Islet precursor cell (in vitro differentiated cells): ENCODE results near the gene UQCRQ.
"Not testable (repeated sequence)": the region's sequence is repeated elsewhere in the genome, so short reads cannot be mapped to it uniquely, and the experiment has no call there.

Source experiments
- DNase-seq: peaks from one replicate; pipeline ENCODE4 v3.0.0-alpha.2; 2018

Gene UQCRQ

GRCh38 chr5:132834057-132834456 is 32.4 kb upstream of the UQCRQ start:
- DNase-seq, result peak; percentile 10

GRCh38 chr5:132836852-132837251 is 29.6 kb upstream of the UQCRQ start:
- DNase-seq, result no peak

DNA sequence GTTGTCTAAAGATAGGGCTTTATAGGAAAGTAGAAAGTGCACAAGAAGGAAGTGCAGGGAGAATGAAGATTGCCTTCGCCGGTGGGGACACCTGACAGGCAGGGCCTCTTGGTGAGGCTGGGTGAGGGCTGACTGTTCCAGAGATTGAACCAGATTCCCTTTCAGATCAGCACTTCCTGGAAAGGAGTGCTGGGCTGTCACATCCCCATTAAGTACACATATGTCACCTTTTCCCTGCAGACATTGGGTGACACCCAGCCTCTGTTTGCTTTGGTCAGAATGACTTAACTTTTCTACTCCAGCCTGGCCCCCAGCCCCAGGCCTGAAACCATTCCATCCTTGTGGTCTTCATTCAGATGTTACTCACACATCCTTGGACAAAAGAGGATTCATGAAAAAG is 28.6 kb upstream of the UQCRQ start:
- no peak for DNase-seq

GRCh38 chr5:132838516-132839282 is 27.7 kb upstream of the UQCRQ start:
- no peak for DNase-seq

DNA sequence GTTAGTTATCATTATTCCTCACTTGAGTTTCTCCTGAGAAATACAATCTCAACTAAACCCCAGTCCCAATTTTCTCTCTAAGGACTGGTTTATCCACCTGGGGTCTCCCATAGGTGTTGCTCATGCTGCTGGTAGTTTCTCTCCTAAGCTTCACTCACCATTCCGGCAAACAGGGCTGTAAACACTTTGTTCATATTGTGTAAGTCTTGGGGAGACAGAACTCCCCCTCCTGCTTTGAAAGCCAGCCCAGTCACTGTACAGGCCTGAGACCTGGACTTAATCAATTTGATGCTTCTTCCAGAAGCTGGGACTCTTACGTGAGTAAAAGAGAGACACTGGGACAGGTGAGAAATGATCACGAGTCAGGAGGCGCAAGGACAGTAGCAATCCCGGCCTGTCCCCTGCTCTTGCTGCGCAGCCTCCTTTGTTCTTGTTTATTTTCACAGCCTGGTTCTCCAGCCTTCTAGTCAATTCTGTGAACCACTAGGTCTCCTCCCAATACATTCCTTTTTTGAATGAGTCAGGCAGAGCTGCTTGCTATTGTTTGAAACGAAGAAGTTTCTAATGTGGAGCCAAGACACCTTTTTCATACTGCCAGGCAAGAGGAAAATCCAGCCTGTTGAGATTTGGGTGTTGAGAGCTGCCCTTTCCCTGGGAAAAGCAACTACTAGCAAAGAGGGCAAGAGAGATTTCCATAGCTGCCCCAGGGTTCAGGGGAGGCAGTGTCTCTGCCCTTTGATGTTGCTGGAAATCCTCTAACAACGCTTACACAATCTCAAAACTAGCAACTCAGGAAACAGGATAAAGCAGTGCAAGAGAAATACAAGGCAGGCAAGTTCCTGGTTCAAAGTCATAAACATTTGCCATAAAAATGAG is 26.8 kb upstream of the UQCRQ start:
- DNase-seq, result no peak

GRCh38 chr5:132840313-132840712 is 26.1 kb upstream of the UQCRQ start:
- DNase-seq, result no peak

GRCh38 chr5:132840896-132841295 is 25.5 kb upstream of the UQCRQ start:
- DNase-seq, result no peak

DNA sequence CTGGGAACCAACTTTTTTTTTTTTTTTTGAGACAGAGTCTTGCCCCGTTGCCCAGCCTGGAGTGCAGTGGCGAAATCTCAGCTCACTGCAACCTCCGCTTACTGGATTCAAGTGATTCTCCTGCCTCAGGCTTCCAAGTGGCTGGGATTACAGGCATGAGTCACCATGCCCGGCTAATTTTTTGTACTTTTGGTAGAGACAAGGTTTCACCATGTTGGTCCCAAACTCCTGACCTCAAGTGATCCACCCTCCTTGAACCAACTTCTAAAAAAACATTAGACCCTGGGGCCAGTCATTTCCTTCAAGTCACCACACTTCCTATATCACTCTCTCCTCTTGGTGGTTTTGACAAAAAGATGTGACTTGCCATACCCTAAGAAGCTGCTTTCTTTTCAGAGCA is 25.1 kb upstream of the UQCRQ start:
- DNase-seq, result no peak

DNA sequence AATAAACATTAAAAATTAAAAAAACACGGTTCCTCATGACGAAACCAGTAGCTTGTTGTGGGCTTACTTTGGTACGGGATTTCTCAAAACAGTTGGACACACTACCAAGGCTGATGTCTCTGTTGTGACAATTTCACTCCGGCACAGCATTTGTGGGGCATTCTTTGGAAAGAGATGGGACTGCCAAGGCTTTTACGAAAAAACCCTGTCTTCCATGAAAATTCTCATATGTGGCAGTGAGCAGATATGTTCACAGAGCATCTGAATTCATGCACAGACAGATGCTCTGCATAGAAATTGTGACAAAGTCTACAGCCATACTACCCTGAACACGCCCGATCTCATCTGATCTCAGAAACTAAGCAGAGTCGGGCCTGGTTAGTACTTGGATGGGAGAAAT is 18.2 kb upstream of the UQCRQ start:
- peak; percentile 22 for DNase-seq

- DNase-seq, result no peak
Measured at GRCh38 chr5:132849347-132849746, 17.1 kb upstream of the UQCRQ start.

DNA sequence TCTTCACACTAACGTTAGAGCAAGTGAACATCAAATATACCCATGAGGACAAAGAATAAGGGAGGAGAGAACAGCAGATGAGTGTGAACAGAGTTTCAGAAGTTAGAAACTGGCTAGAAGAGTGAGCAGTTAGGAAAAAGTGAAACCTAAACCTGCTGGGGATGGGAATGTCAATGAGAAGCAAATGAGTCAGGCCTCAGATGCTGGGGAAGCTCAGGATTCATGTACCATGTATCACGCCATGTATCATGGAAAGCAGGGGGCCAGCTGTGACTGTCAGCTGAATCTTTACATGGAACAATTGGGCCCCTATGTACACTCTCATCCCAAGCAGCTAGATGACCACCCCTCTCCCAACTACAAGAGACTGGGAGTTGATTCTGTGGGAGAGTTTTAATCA is 16.4 kb upstream of the UQCRQ start:
- DNase-seq, result peak; percentile 23

DNA sequence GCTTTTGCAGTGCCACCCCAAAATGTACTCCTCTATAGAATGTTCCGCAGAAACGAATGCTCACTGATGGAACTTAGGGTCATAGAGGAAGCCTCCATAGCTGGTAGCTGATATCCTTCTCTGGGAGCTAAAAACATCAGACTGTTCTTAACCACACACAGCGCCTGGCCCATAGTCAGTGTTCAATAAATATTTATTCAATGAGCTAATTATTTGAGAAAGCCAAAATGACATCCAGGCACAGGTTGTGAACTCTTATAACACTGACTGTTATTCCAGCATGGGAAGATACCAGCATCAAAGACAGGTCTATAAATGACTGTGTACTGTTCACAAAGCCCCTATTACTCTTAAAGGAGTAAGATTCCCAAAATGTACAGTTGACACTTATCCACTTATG is 13.1 kb upstream of the UQCRQ start:
- DNase-seq, result no peak

- DNase-seq, result no peak
Measured at GRCh38 chr5:132853790-132854189, 12.7 kb upstream of the UQCRQ start.

DNA sequence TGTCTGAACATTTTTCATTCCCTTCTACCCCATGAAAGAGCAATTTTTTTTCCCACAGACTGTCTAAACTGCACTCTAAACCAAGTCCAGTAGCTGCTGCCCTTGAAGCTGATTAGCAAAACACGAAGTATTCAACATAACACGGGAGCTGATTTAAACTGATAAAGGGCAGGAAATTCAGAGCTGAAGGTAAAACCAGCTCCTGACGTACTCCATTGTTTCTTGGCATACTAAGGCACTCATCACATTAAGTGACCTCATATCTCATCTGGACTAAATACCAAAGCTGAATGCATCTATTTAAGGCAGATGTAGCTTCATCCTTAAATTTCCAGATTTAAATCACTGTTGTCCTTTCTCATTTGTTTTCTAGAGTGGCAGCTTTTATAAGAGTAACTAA is 12.1 kb upstream of the UQCRQ start:
- DNase-seq, result peak; percentile 32

- not testable (repeated sequence) for DNase-seq
Measured at GRCh38 chr5:132854992-132855391, 11.4 kb upstream of the UQCRQ start.

DNA sequence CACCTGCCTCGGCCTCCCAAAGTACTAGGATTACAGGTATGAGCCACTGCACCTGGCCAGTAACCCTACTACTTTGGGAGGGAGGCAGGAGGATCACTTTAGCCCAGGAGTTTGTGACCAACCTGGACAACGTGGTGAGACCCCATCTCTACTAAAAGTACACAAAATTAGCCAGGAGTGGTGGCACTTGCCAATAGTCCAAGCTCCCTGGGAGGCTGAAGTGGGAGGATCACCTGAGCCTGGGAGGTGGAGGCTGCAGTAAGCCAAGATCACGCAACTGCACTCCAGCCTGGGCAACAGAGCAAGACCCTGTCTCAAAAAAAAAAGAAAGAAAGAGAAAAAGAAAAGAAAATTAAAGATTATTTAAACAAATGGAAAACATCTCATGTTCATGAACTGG is 10.4 kb upstream of the UQCRQ start:
- peak; percentile 14 for DNase-seq

DNA sequence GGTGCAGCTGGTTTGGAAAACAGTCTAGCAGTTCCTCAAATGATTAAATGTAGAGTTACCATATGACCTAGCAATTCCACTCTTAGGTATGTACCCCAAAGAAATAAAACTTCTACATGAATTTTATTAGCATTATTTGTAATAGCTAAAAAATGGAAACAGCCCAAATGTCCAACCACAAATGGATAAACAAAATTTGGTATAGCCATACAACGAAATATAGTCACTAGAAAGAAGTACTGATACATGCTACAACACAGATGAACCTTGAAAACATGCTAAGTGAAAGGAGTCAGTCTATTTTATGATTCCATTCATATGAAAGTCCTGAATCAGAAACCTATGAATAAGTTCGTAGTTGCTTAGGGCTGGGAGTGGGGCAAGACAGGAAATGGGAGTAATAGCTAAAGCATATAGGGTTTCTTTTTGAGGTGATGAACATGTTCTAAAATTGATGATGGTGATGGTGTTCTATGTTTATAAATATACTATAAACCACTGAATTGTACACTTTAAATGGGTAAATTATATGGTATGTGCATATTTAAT is 6.5 kb upstream of the UQCRQ start:
- no peak for DNase-seq

- no peak for DNase-seq
Measured at GRCh38 chr5:132860742-132861141, 5.7 kb upstream of the UQCRQ start.

GRCh38 chr5:132865668-132866341 is 637 bp upstream of the UQCRQ start:
- DNase-seq, result no peak

DNA sequence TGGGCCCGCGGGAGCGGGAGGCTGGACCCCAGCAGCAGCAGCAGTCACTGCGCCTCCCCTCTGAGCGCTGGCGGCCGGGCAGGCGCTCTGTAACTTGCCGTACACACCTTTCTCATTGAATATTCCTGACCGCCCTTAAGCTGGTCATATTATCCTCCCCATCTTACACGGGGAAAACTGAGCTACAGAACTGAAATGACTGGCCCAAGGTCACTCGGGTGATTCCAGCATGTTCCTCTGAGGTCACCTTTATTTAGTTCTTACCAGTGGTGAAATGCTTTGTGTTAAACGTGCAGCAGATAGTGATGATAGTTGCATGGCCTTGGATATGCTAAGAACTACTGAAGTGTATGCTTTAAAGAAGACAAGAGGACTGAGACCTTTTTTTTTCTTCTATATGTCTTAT is 607 bp downstream of the UQCRQ start:
- DNase-seq, result no peak

- DNase-seq, result no peak
Measured at GRCh38 chr5:132868754-132869153, 2.3 kb downstream of the UQCRQ start.

- no peak for DNase-seq
Measured at GRCh38 chr5:132870801-132871200, 4.4 kb downstream of the UQCRQ start.
